ENCODE data around the gene FBXW4.

The FBXW4 gene

GRCh38 chr10:101568054-101568745 lies 126.8 kb downstream of the FBXW4 start:
- DNase-seq (ENCODE audit: low read depth in 2 of 2), result no peak

- DNase-seq (ENCODE audit: low read depth in 2 of 2), result no peak
Measured at GRCh38 chr10:101567165-101568006, 127.6 kb downstream of the FBXW4 start.

GRCh38 chr10:101566333-101567164 lies 128.4 kb downstream of the FBXW4 start:
- no peak for DNase-seq (ENCODE audit: low read depth in 2 of 2)

DNA sequence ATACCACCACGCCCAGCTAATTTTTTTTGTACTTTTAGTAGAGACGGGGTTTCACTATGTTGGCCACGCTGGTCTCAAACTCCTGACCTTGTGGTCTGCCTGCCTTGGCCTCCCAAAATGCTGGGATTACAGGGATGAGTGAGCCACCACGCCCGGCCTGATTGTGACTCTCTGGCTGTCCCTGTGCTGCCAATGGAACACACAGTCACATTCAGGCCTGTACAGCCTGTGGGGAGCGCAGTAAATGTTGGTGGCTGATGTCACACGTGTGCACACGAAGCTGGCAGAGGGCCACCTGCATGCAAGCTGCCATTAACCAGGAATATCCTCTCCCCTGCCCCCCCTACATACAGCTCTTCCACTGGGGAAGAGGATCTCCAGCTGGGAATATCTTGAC lies 129.0 kb downstream of the FBXW4 start:
- no peak for DNase-seq (ENCODE audit: low read depth in 2 of 2)

- DNase-seq (ENCODE audit: low read depth in 2 of 2), result no peak
Measured at GRCh38 chr10:101565370-101565900, 129.5 kb downstream of the FBXW4 start.

DNA sequence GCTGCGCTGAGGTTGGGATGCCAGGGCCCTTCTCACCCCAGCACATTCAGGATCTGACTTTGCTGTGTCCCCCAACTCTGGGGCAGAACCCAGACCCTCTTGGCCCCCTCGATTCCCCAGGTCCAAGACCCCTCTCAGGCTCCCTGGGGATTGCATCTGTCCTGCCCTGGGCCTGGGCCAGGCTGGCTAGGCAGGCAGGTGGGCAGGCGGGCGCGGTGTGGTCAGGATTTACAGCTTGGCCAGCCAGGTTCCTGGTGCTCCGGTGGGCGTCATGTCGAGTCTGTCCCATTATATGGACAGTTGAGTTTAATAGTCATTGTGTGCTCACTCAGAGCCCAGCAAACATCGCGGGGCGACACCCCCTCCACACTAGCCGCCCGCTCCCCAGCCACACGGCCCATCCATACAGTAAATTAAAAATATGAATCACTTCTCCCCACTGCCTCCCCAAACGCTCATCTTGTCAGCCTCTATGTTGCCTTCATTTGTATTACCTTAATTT lies 130.4 kb downstream of the FBXW4 start:
- no peak for DNase-seq (ENCODE audit: low read depth in 2 of 2)

DNA sequence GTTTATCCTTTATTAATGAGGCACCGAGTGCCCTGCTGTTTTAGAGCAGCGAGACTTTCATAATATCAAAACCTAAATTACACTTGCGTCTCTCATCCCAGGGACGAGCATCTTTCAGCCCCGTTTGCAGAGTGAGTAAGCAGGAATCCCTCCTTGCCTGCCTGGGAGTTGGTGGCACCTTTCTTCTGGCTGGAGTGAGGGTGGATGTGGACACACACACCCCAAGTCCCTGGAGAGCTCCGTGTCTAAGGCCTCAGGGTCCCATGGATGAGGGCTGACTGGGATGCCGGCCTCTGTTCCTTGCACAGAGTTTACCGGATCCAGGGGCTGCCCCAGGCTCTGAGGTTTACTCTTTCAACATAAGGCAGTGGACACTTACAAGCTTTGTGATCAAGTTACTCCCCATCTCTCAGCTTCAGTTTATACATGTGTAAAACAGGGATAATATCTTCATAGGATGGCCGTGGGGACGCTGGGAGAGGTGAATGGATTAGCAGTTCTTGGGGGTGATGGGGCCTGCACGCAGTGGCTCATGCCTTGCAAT lies 131.4 kb downstream of the FBXW4 start:
- no peak for DNase-seq (ENCODE audit: low read depth in 2 of 2)

GRCh38 chr10:101563007-101563406 lies 132.0 kb downstream of the FBXW4 start:
- DNase-seq (ENCODE audit: low read depth in 2 of 2), result no peak

GRCh38 chr10:101562231-101562630 lies 132.7 kb downstream of the FBXW4 start:
- no peak for DNase-seq (ENCODE audit: low read depth in 2 of 2)

DNA sequence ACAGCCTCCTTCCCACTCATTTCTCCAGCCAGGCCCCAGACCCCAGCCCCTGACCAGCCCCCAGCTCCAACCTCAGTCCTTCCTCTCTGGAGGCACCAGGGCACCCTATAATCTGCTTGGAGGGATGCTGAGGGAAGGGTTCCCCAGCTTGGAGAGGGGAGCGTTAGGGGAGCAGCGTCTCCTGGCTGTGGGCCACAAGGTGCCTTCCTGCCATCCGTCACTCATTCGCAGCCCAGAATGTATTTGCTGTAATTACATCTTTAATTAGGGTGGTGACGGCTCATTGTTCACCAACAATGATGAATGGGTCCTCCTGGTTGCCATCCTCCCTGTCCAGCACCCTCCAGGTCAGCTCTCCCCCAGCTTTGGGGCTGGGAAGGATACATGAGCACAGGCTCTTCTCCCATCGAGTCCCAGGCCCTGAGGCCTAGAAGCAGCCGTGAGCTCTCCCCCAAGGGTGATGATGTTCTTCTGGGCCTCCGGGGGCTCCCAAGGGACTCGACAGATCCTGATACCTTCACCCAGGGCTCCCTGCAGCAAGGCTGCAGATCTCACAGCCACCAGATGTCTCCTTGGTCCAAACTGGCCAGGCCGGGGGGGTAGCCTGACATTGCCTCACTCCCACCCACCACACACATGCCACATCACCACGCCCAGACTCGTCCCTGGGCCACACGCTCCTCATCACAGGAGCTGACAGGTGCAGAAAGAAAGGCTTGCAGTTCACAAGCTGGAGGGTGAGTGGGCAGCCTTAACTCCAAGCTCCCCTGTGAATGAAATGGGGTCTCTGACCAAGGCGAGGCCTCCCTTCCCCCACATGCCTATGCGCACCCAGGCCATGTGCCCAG lies 133.7 kb downstream of the FBXW4 start:
- no peak for DNase-seq (ENCODE audit: low read depth in 2 of 2)
